CMK (cell line): Measurements from ENCODE around the gene NCOR1.

ENCODE experiments used
- DNase-seq: peaks from one replicate; pipeline ENCODE4 v3.0.0-alpha.2; 2010; ENCODE audit warnings: low read depth

Gene NCOR1

GRCh38 chr17:16027708-16028584 is 187.4 kb downstream of the NCOR1 start:
- DNase-seq = no peak

- DNase-seq = no peak
Observed at GRCh38 chr17:16026895-16027294, 188.4 kb downstream of the NCOR1 start.

- DNase-seq = no peak
Observed at GRCh38 chr17:16025202-16025601, 190.1 kb downstream of the NCOR1 start.

- DNase-seq = no peak
Observed at GRCh38 chr17:16023881-16024280, 191.5 kb downstream of the NCOR1 start.

- no peak for DNase-seq
Observed at GRCh38 chr17:16019347-16019746, 196.0 kb downstream of the NCOR1 start.

GRCh38 chr17:16013943-16014407 is 201.4 kb downstream of the NCOR1 start:
- DNase-seq = no peak

- no peak for DNase-seq
Observed at GRCh38 chr17:16007439-16007838, 207.9 kb downstream of the NCOR1 start.

- DNase-seq = no peak
Observed at GRCh38 chr17:16005636-16006035, 209.7 kb downstream of the NCOR1 start.

GRCh38 chr17:16003841-16004240 is 211.5 kb downstream of the NCOR1 start:
- no peak for DNase-seq

GRCh38 chr17:16002708-16003260 is 212.6 kb downstream of the NCOR1 start:
- no peak for DNase-seq

GRCh38 chr17:16001226-16001897 is 214.0 kb downstream of the NCOR1 start:
- no peak for DNase-seq

GRCh38 chr17:15999974-16000827 is 215.1 kb downstream of the NCOR1 start:
- DNase-seq = no peak

GRCh38 chr17:15999141-15999973 is 216.0 kb downstream of the NCOR1 start, which contains the start of the genes TTC19 and ZSWIM7:
Gene TTC19, plus strand, starts transcription at chr17:15999824. Its CDS starts 25 bp downstream, at chr17:15999849.
Gene ZSWIM7, minus strand, starts transcription at chr17:15999704. Its CDS starts 110 bp downstream, at chr17:15999594.
- DNase-seq = peak; percentile 88

GRCh38 chr17:15998031-15998562 is 217.2 kb downstream of the NCOR1 start:
- no peak for DNase-seq

- no peak for DNase-seq
Observed at GRCh38 chr17:15996322-15996721, 219.0 kb downstream of the NCOR1 start.

- peak; percentile 69 for DNase-seq
Observed at GRCh38 chr17:15981646-15982580, 233.4 kb downstream of the NCOR1 start.

- DNase-seq = no peak
Observed at GRCh38 chr17:15981208-15981607, 234.1 kb downstream of the NCOR1 start.
